ENCODE data around the gene TNNT2.

TNNT2 gene

GRCh38 chr1:201374364-201374763 lies 3.1 kb downstream of the TNNT2 start:
- Histone ChIP-seq H4K8ac (ENCODE audit: low read depth, low read length) (no peak overlapping the region), H2AFZ (ENCODE audit: low read length) (no peak overlapping the region), H3K4me1 (ENCODE audit: control insufficient read depth in 2 of 2, insufficient read depth in 1 of 2, low read depth in 1 of 2, low read length in 2 of 2) (peaks cover 0 to 50% of the 10 kb centered on the region in 2 donors), H2AK5ac (ENCODE audit: low read depth, low read length) (peak overlapping the region; percentile 82), H3K79me1 (ENCODE audit: low read depth, low read length) (peaks cover 2% of the 10 kb centered on the region), H3K23ac (ENCODE audit: low read depth, low read length, poor library complexity) (no peak overlapping the region), H2BK15ac (ENCODE audit: low read length) (no peak overlapping the region), H2BK12ac (ENCODE audit: low read length) (no peak overlapping the region), H3K14ac (ENCODE audit: low read length) (no peak overlapping the region), H3K18ac (ENCODE audit: low read length) (peak overlapping the region; percentile 90), H3K9ac (ENCODE audit: low read depth, low read length, poor library complexity) (no peak overlapping the region), H3K36me3 (replicated peaks in 1 of 2; ENCODE audit: control insufficient read depth in 2 of 2, insufficient read depth in 2 of 2, low read length in 2 of 2) (no peaks in the 10 kb centered on the region), H3K4ac (ENCODE audit: low read length) (no peak overlapping the region), H2BK5ac (ENCODE audit: low read length) (no peak overlapping the region), H3K27ac (replicated peaks; ENCODE audit: low read length) (peak overlapping the region; percentile 3), H2BK120ac (ENCODE audit: low read depth, low read length) (no peak overlapping the region), H3K9me3 (replicated peaks in 1 of 2; ENCODE audit: control insufficient read depth in 2 of 2, insufficient read depth in 1 of 2, low read depth in 1 of 2, low read length in 2 of 2) (no peaks in the 10 kb centered on the region), H3K27me3 (ENCODE audit: control insufficient read depth in 3 of 3, insufficient read depth in 3 of 3, low read depth in 1 of 3, low read length in 3 of 3) (peaks cover 0 to 30% (median 0%) of the 10 kb centered on the region in 3 experiments), H3K4me3 (ENCODE audit: low read length in 2 of 2) (no peak overlapping the region), H4K91ac (ENCODE audit: low read depth, low read length, poor library complexity) (no peak overlapping the region), H3K4me2 (ENCODE audit: insufficient read depth, low read length, poor library complexity, severe bottlenecking) (no peak overlapping the region)
- no peak for DNase-seq (ENCODE audit: low spot score)
- no CpG with 5 or more reads among the region's 7 CpGs for WGBS, 2 donors (ENCODE audit: extremely low coverage in 2 of 2, insufficient read length in 2 of 2, insufficient replicate concordance in 1 of 2)

- H3K14ac ChIP-seq (ENCODE audit: low read length), result no peak overlapping the region
- H4K91ac ChIP-seq (ENCODE audit: low read depth, low read length, poor library complexity), result peak overlapping the region; percentile 4
- no peak overlapping the region for H3K4me3 ChIP-seq (ENCODE audit: low read length in 2 of 2)
- H3K9ac ChIP-seq (ENCODE audit: low read depth, low read length, poor library complexity), result no peak overlapping the region
- H3K9me3 ChIP-seq (replicated peaks in 1 of 2; ENCODE audit: control insufficient read depth in 2 of 2, insufficient read depth in 1 of 2, low read depth in 1 of 2, low read length in 2 of 2), result no peaks in the 10 kb centered on the region
- peak overlapping the region; percentile 82 for H3K18ac ChIP-seq (ENCODE audit: low read length)
- no peak overlapping the region for H2AFZ ChIP-seq (ENCODE audit: low read length)
- no peaks in the 10 kb centered on the region for H3K36me3 ChIP-seq (replicated peaks in 1 of 2; ENCODE audit: control insufficient read depth in 2 of 2, insufficient read depth in 2 of 2, low read length in 2 of 2)
- H2BK15ac ChIP-seq (ENCODE audit: low read length), result no peak overlapping the region
- H2BK120ac ChIP-seq (ENCODE audit: low read depth, low read length), result no peak overlapping the region
- H3K27me3 ChIP-seq (ENCODE audit: control insufficient read depth in 3 of 3, insufficient read depth in 3 of 3, low read depth in 1 of 3, low read length in 3 of 3), result peaks cover 0 to 45% (median 0%) of the 10 kb centered on the region in 3 experiments
- H4K8ac ChIP-seq (ENCODE audit: low read depth, low read length), result no peak overlapping the region
- WGBS, 2 donors (ENCODE audit: extremely low coverage in 2 of 2, insufficient read length in 2 of 2, insufficient replicate concordance in 1 of 2), result no CpG with 5 or more reads among the region's 6 CpGs
- no peak for DNase-seq (ENCODE audit: low spot score)
- H3K4ac ChIP-seq (ENCODE audit: low read length), result no peak overlapping the region
- H2AK5ac ChIP-seq (ENCODE audit: low read depth, low read length), result peak overlapping the region; percentile 42
- H2BK12ac ChIP-seq (ENCODE audit: low read length), result peak overlapping the region; percentile 31
- no peak overlapping the region for H3K27ac ChIP-seq (replicated peaks; ENCODE audit: low read length)
- no peak overlapping the region for H3K23ac ChIP-seq (ENCODE audit: low read depth, low read length, poor library complexity)
- no peak overlapping the region for H2BK5ac ChIP-seq (ENCODE audit: low read length)
- peaks cover 0 to 35% of the 10 kb centered on the region in 2 donors for H3K4me1 ChIP-seq (ENCODE audit: control insufficient read depth in 2 of 2, insufficient read depth in 1 of 2, low read depth in 1 of 2, low read length in 2 of 2)
- no peak overlapping the region for H3K4me2 ChIP-seq (ENCODE audit: insufficient read depth, low read length, poor library complexity, severe bottlenecking)
- H3K79me1 ChIP-seq (ENCODE audit: low read depth, low read length), result peaks cover 2% of the 10 kb centered on the region
These were observed 5.7 kb downstream of the TNNT2 start for GRCh38 chr1:201371792-201372191.

GRCh38 chr1:201371276-201371675 lies 6.2 kb downstream of the TNNT2 start:
- Histone ChIP-seq H3K4me2 (ENCODE audit: insufficient read depth, low read length, poor library complexity, severe bottlenecking) (no peak overlapping the region), H4K91ac (ENCODE audit: low read depth, low read length, poor library complexity) (no peak overlapping the region), H3K27ac (replicated peaks; ENCODE audit: low read length) (no peak overlapping the region), H3K18ac (ENCODE audit: low read length) (no peak overlapping the region), H3K9ac (ENCODE audit: low read depth, low read length, poor library complexity) (no peak overlapping the region), H2BK120ac (ENCODE audit: low read depth, low read length) (no peak overlapping the region), H3K9me3 (replicated peaks in 1 of 2; ENCODE audit: control insufficient read depth in 2 of 2, insufficient read depth in 1 of 2, low read depth in 1 of 2, low read length in 2 of 2) (no peaks in the 10 kb centered on the region), H3K27me3 (ENCODE audit: control insufficient read depth in 3 of 3, insufficient read depth in 3 of 3, low read depth in 1 of 3, low read length in 3 of 3) (peaks cover 0 to 45% (median 0%) of the 10 kb centered on the region in 3 experiments), H3K36me3 (replicated peaks in 1 of 2; ENCODE audit: control insufficient read depth in 2 of 2, insufficient read depth in 2 of 2, low read length in 2 of 2) (no peaks in the 10 kb centered on the region), H2AK5ac (ENCODE audit: low read depth, low read length) (no peak overlapping the region), H2BK12ac (ENCODE audit: low read length) (no peak overlapping the region), H2BK5ac (ENCODE audit: low read length) (peak overlapping the region; percentile 1), H3K79me1 (ENCODE audit: low read depth, low read length) (peaks cover 2% of the 10 kb centered on the region), H3K4ac (ENCODE audit: low read length) (no peak overlapping the region), H3K4me1 (ENCODE audit: control insufficient read depth in 2 of 2, insufficient read depth in 1 of 2, low read depth in 1 of 2, low read length in 2 of 2) (peaks cover 0 to 34% of the 10 kb centered on the region in 2 donors), H2AFZ (ENCODE audit: low read length) (no peak overlapping the region), H2BK15ac (ENCODE audit: low read length) (no peak overlapping the region), H3K14ac (ENCODE audit: low read length) (no peak overlapping the region), H4K8ac (ENCODE audit: low read depth, low read length) (no peak overlapping the region), H3K23ac (ENCODE audit: low read depth, low read length, poor library complexity) (no peak overlapping the region), H3K4me3 (ENCODE audit: low read length in 2 of 2) (no peak overlapping the region)
- no peak for DNase-seq (ENCODE audit: low spot score)
- no CpG with 5 or more reads among the region's 9 CpGs for WGBS, 2 donors (ENCODE audit: extremely low coverage in 2 of 2, insufficient read length in 2 of 2, insufficient replicate concordance in 1 of 2)

GRCh38 chr1:201370500-201370899 lies 7.0 kb downstream of the TNNT2 start:
- H3K4me3 ChIP-seq (ENCODE audit: low read length in 2 of 2), result no peak overlapping the region
- no peak overlapping the region for H3K23ac ChIP-seq (ENCODE audit: low read depth, low read length, poor library complexity)
- no peak overlapping the region for H3K27ac ChIP-seq (replicated peaks; ENCODE audit: low read length)
- no peak overlapping the region for H2BK120ac ChIP-seq (ENCODE audit: low read depth, low read length)
- no peak overlapping the region for H4K91ac ChIP-seq (ENCODE audit: low read depth, low read length, poor library complexity)
- H3K9me3 ChIP-seq (replicated peaks in 1 of 2; ENCODE audit: control insufficient read depth in 2 of 2, insufficient read depth in 1 of 2, low read depth in 1 of 2, low read length in 2 of 2), result no peaks in the 10 kb centered on the region
- H3K9ac ChIP-seq (ENCODE audit: low read depth, low read length, poor library complexity), result peak overlapping the region; percentile 65
- no peaks in the 10 kb centered on the region for H3K36me3 ChIP-seq (replicated peaks in 1 of 2; ENCODE audit: control insufficient read depth in 2 of 2, insufficient read depth in 2 of 2, low read length in 2 of 2)
- H3K4me1 ChIP-seq (ENCODE audit: control insufficient read depth in 2 of 2, insufficient read depth in 1 of 2, low read depth in 1 of 2, low read length in 2 of 2), result peaks cover 0 to 28% of the 10 kb centered on the region in 2 donors
- peaks cover 0 to 45% (median 0%) of the 10 kb centered on the region in 3 experiments for H3K27me3 ChIP-seq (ENCODE audit: control insufficient read depth in 3 of 3, insufficient read depth in 3 of 3, low read depth in 1 of 3, low read length in 3 of 3)
- H3K18ac ChIP-seq (ENCODE audit: low read length), result no peak overlapping the region
- DNase-seq (ENCODE audit: low spot score), result no peak
- no peak overlapping the region for H2BK5ac ChIP-seq (ENCODE audit: low read length)
- H2AK5ac ChIP-seq (ENCODE audit: low read depth, low read length), result no peak overlapping the region
- H2BK12ac ChIP-seq (ENCODE audit: low read length), result no peak overlapping the region
- no peak overlapping the region for H3K4ac ChIP-seq (ENCODE audit: low read length)
- WGBS, 2 donors (ENCODE audit: extremely low coverage in 2 of 2, insufficient read length in 2 of 2, insufficient replicate concordance in 1 of 2), result no CpG with 5 or more reads among the region's 3 CpGs
- H4K8ac ChIP-seq (ENCODE audit: low read depth, low read length), result no peak overlapping the region
- peaks cover 2% of the 10 kb centered on the region for H3K79me1 ChIP-seq (ENCODE audit: low read depth, low read length)
- no peak overlapping the region for H3K14ac ChIP-seq (ENCODE audit: low read length)
- H2AFZ ChIP-seq (ENCODE audit: low read length), result no peak overlapping the region
- H2BK15ac ChIP-seq (ENCODE audit: low read length), result peak overlapping the region; percentile 25
- no peak overlapping the region for H3K4me2 ChIP-seq (ENCODE audit: insufficient read depth, low read length, poor library complexity, severe bottlenecking)

Measured in neuronal stem cell (in vitro differentiated cells).